GM13977 (cell line): Measurements from ENCODE around the gene MYCN.

Source experiments
- DNase-seq: peaks from one replicate; pipeline ENCODE4 v3.0.0; 2012; ENCODE audit warnings: low spot score
- CTCF ChIP-seq: IDR thresholded peaks from 2 replicates; pipeline ENCODE4 v1.5.1; 2012; ENCODE audit warnings: mild to moderate bottlenecking, control low read depth; ENCODE audit not compliant: insufficient read depth; ENCODE audit errors: extremely low read depth, missing control alignments
- in situ Hi-C: fragments of 300-500 bp; cut with MboI; formaldehyde crosslinking; loops from one replicate; pipeline ENCODE4 v1.12.0; 2022; ENCODE audit warnings: low sequenced_read_pairs, low pct_unique_long_range_greater_than_20kb, mixed read lengths, inconsistent platforms; ENCODE audit not compliant: unreplicated experiment

Gene MYCN

GRCh38 chr2:15931950-15932349, 8.4 kb upstream of the MYCN start:
- TF ChIP-seq CTCF, result no peak
- in situ Hi-C loops, result loop anchor here (25.0 kb wide), 1 partner anchor 295 kb away; no protein-coding TSS in a partner anchor
- no peak for DNase-seq

GRCh38 chr2:15932394-15933183, 7.8 kb upstream of the MYCN start:
- no peak for DNase-seq
- in situ Hi-C loops, result loop anchor here (25.0 kb wide), 1 partner anchor 295 kb away; no protein-coding TSS in a partner anchor
- TF ChIP-seq CTCF, result no peak

- in situ Hi-C loops, result loop anchor here (25.0 kb wide), 1 partner anchor 296 kb away; no protein-coding TSS in a partner anchor
- no peak for TF ChIP-seq CTCF
- DNase-seq, result no peak
These were observed 7.0 kb upstream of the MYCN start for GRCh38 chr2:15933184-15933845.

- in situ Hi-C loops, result loop anchor here (25.0 kb wide), 1 partner anchor 297 kb away; no protein-coding TSS in a partner anchor
- DNase-seq, result no peak
- no peak for TF ChIP-seq CTCF
These were observed 5.9 kb upstream of the MYCN start for GRCh38 chr2:15934291-15934945.

- DNase-seq, result no peak
- in situ Hi-C loops, result loop anchor here (25.0 kb wide), 1 partner anchor 298 kb away; no protein-coding TSS in a partner anchor
- no peak for TF ChIP-seq CTCF
These were observed 5.2 kb upstream of the MYCN start for GRCh38 chr2:15935189-15935588.

- in situ Hi-C loops, result loop anchor here (25.0 kb wide), 1 partner anchor 298 kb away; no protein-coding TSS in a partner anchor
- DNase-seq, result no peak
- TF ChIP-seq CTCF, result no peak
These were observed 4.7 kb upstream of the MYCN start for GRCh38 chr2:15935675-15936074.
